ENCODE measurements around the gene CFAP298. TPM values are rescaled to one million over a fixed set of nuclear protein-coding genes. Genes with fewer than 3 reads are reported as not detected.

The CFAP298 gene
- total and polyA plus RNA-seq, 2 of the 13 experiments (the other 11 are each of a cell fraction or from before 2014, with no cell fraction given), result 21.2 to 62.2 TPM

DNA sequence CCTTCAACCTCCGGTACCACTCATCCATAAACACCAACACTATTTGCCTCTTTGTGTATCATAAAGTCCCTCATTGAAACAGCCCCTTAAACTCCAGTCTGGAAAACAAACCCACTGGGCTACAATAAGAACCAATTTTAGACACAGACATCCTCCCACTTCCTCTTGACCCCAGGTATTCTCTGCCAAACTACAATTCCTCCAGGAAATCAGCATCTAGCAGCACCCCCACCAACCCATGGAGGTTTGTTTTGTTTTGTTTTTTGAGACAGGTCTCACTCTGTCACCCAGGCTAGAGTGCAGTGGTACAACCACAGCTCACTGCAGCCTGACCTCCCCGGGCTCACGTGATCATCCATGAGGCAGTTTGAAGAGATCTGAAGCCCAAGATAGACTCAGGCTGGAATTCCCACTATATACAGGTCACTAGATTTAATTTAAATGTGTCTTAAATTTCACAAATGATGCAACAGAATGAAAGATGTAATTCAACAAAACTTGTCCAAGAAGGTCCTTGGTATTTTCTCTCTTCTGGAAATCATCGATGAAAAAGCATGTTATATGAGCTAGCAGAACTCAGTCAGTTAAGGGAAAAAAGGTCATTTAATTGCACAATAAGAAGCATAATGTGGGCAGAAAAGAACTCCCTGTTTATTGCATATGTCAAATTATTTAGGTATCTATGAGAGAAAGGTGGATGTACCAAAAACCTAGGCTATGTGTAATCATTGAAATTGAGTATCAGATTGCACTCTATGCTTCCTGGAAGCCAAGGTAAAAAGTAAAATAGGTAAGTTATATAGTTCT lies 57.1 kb downstream of the CFAP298 start:
- no peak overlapping the region for H3K27ac ChIP-seq (ENCODE audit: extremely low read length, insufficient read depth, low read length)
- H2AFZ ChIP-seq (ENCODE audit: low read length), result no peak overlapping the region
- ATAC-seq, result no peak
- H3K36me3 ChIP-seq (replicated peaks in 1 of 2; ENCODE audit: control insufficient read depth in 1 of 2, insufficient read depth in 2 of 2, low read length in 2 of 2), result no peaks in the 10 kb centered on the region
- intact Hi-C loops (cut with micrococcal nuclease; ENCODE audit: unreplicated experiment), result no loop called here
- DNase-seq (ENCODE audit: low spot score), result no peak
- no peaks in the 10 kb centered on the region for H3K9me3 ChIP-seq (ENCODE audit: low read length)
- ChIA-PET POLR2A (no interaction called here), CTCF (ENCODE audit: low intra/inter-chr PET ratio, low total read pairs) (no interaction called here)
- H3K79me2 ChIP-seq (ENCODE audit: insufficient read depth, low read length), result no peaks in the 10 kb centered on the region
- H3K9ac ChIP-seq (ENCODE audit: insufficient read depth, low read depth, low read length), result no peak overlapping the region
- H3K4me3 ChIP-seq (replicated peaks in 1 of 3; ENCODE audit: insufficient read depth in 1 of 3, low read depth in 2 of 3, low read length in 3 of 3), result no peak overlapping the region
- H3K27me3 ChIP-seq (ENCODE audit: control insufficient read depth in 1 of 2, insufficient read depth in 2 of 2, low read length in 2 of 2), result no peaks in the 10 kb centered on the region
- H3K4me1 ChIP-seq (ENCODE audit: insufficient read depth, low read length), result peaks cover 6% of the 10 kb centered on the region; the same call in 1 of the 2 replicates
- TF ChIP-seq UBTF (CRISPR knock-in tag; IDR thresholded peaks at IDR 0.05), result no peak
- no peak overlapping the region for H3K4me2 ChIP-seq (ENCODE audit: low read depth, low read length)
- no TSS peak for BruUV-seq (replicated peaks)
- in situ Hi-C loops (cut with HindIII; ENCODE audit: extremely low pct_ligation_motif_present, low pct_unique_long_range_greater_than_20kb), result no loop called here
- no peak for FAIRE-seq
- H4K20me1 ChIP-seq (ENCODE audit: insufficient read depth, low read length), result no peaks in the 10 kb centered on the region
- WGBS (ENCODE audit: low lambda C conversion rate), result 97% methylated on average over 4 of the region's 4 CpGs

GRCh38 chr21:32549886-32550285 lies 62.3 kb downstream of the CFAP298 start:
- no peaks in the 10 kb centered on the region for H3K27me3 ChIP-seq (ENCODE audit: control insufficient read depth in 1 of 2, insufficient read depth in 2 of 2, low read length in 2 of 2)
- no peak for DNase-seq (ENCODE audit: low spot score)
- H3K36me3 ChIP-seq (replicated peaks in 1 of 2; ENCODE audit: control insufficient read depth in 1 of 2, insufficient read depth in 2 of 2, low read length in 2 of 2), result no peaks in the 10 kb centered on the region
- H3K4me1 ChIP-seq (ENCODE audit: insufficient read depth, low read length), result peaks cover 6% of the 10 kb centered on the region; the same call in 1 of the 2 replicates
- intact Hi-C loops (cut with micrococcal nuclease; ENCODE audit: unreplicated experiment) (no loop called here), in situ Hi-C loops (cut with HindIII; ENCODE audit: extremely low pct_ligation_motif_present, low pct_unique_long_range_greater_than_20kb) (no loop called here)
- H3K9ac ChIP-seq (ENCODE audit: insufficient read depth, low read depth, low read length), result no peak overlapping the region
- 63% methylated on average over 3 of the region's 3 CpGs for WGBS (ENCODE audit: low lambda C conversion rate)
- ChIA-PET CTCF (ENCODE audit: low intra/inter-chr PET ratio, low total read pairs) (no interaction called here), POLR2A (no interaction called here)
- H3K79me2 ChIP-seq (ENCODE audit: insufficient read depth, low read length), result no peaks in the 10 kb centered on the region
- H3K4me2 ChIP-seq (ENCODE audit: low read depth, low read length), result no peak overlapping the region
- no peak for ATAC-seq
- no peaks in the 10 kb centered on the region for H3K9me3 ChIP-seq (ENCODE audit: low read length)
- BruUV-seq (replicated peaks), result no TSS peak
- H2AFZ ChIP-seq (ENCODE audit: low read length), result no peak overlapping the region
- H4K20me1 ChIP-seq (ENCODE audit: insufficient read depth, low read length), result no peaks in the 10 kb centered on the region
- no peak overlapping the region for H3K4me3 ChIP-seq (replicated peaks in 1 of 3; ENCODE audit: insufficient read depth in 1 of 3, low read depth in 2 of 3, low read length in 3 of 3)
- H3K27ac ChIP-seq (ENCODE audit: extremely low read length, insufficient read depth, low read length), result no peak overlapping the region
- FAIRE-seq, result no peak
- TF ChIP-seq, protein P1, sequence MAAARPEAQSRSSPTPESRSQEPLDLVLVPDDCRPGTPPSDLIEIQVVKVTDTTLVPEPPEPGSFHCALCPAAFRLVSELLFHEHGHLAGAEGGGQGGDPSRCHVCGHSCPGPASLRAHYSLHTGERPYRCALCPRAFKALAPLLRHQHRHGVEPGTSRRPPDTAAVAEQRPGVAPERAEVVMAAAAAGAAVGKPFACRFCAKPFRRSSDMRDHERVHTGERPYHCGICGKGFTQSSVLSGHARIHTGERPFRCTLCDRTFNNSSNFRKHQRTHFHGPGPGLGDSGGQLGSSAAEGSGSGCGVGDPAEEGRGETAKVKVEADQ (CRISPR knock-in tag; IDR thresholded peaks at IDR 0.05; ENCODE audit: borderline replicate concordance), result no peak
- TF ChIP-seq PHF5A (CRISPR knock-in tag; IDR thresholded peaks at IDR 0.05; ENCODE audit: low read depth, unreplicated experiment) (no peak), ZSCAN29 (CRISPR knock-in tag; conservative IDR thresholded peaks at IDR 0.05) (no peak), ATRX (CRISPR knock-in tag; IDR thresholded peaks at IDR 0.05; ENCODE audit: borderline replicate concordance) (no peak), RNF219 (CRISPR knock-in tag; IDR thresholded peaks at IDR 0.05) (no peak), ZNF296 (CRISPR knock-in tag; conservative IDR thresholded peaks at IDR 0.05) (no peak), SRSF4 (IDR thresholded peaks at IDR 0.05; ENCODE audit: low read depth, low read length, poor library complexity, severe bottlenecking) (no peak), SMAD3 (CRISPR knock-in tag; IDR thresholded peaks at IDR 0.05) (no peak), DBP (CRISPR knock-in tag; IDR thresholded peaks at IDR 0.05; ENCODE audit: not compliant biosample characterization) (no peak)

Data from HepG2 (cell line).